Endometrial microvascular endothelial cells (primary cell): ENCODE results near the gene C8G. TPM values are rescaled to one million over a fixed set of nuclear protein-coding genes. Genes with fewer than 3 reads are reported as not detected.

Experiments used
- in situ Hi-C: cut with HindIII; loops from 2 replicates; pipeline ENCODE4 v1.10.0; 2017; ENCODE audit warnings: low sequenced_read_pairs, low pct_unique_long_range_greater_than_20kb; ENCODE audit errors: inconsistent ontology term
- total RNA-seq: library from RNA; depleted of rRNA; stranded (reverse); fragments of >200 nt; gene quantifications from one replicate; pipeline ENCODE4 v1.2.3, GENCODE V29; 2015; ENCODE audit errors: inconsistent ontology term

The C8G gene
- total RNA-seq, 1 donor from 2014 or later = not detected

DNA sequence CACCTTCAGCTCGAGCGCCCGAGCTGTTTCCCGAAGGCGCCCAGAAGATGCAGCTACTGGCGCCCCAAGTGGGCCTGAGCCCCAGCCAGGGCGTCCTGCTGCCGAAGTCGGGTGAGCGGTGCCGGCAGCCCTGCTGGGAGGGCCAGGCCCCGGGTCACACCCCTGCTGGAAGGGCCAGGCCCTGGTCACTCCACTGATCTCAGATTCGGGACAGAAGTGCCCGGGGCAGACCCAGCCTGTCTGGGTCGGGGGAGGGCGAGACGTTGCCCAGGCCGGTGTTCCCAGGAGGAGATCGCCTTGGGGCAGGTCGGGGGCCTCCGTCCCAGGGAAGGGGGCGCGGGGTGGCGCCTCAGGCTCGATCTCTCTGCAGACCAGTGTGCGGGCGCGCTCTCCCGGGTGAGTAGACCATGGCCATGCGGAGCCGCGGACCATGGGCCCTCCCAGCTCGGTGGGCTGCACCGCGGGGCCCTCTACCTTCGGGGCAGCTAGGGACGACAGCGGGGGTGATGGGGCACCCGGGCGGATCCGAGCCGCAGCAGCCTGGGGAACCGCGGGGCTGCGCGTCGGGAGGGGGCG is 40.1 kb downstream of the C8G start:
- in situ Hi-C loops = no loop called here

DNA sequence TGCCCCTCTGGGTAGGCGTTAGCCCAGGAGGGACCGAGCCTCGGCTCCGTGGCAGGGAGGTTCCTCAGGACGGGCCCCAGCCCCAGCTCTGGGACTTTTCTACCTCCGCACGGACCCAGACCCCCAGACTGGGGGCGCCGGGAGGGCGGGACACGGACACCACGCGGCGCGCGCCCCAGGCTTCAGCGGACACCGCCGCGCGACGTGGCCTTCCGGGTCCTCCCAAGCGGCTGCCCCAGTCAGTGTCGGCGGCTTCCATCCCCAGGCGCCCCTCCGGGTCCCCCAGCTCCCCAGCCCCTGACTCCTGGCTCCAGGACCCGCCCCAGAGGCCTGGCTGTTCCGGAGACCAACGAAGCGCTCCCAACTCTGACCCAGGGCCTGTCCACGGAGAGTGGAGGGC is 40.8 kb downstream of the C8G start:
- in situ Hi-C loops = no loop called here

DNA sequence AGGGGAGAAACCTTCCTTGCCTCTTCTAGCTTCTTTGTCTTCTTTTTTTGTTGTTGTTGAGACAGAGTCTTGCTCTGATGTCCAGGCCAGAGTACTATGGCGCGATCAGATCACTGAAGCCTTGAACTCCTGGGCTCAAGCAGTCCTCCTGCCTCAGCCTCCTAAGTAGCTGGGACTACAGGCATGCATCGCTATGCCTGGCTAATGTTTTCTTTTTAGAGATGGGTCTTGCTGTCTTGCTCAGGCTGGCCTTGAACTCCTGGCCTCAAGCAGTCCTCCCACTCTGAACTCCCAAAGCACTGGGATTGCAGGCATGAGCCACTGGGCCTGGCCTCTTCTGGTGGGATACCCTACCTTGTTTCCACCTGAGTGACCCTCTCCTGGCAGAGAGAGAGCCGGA is 43.8 kb downstream of the C8G start:
- in situ Hi-C loops = no loop called here

DNA sequence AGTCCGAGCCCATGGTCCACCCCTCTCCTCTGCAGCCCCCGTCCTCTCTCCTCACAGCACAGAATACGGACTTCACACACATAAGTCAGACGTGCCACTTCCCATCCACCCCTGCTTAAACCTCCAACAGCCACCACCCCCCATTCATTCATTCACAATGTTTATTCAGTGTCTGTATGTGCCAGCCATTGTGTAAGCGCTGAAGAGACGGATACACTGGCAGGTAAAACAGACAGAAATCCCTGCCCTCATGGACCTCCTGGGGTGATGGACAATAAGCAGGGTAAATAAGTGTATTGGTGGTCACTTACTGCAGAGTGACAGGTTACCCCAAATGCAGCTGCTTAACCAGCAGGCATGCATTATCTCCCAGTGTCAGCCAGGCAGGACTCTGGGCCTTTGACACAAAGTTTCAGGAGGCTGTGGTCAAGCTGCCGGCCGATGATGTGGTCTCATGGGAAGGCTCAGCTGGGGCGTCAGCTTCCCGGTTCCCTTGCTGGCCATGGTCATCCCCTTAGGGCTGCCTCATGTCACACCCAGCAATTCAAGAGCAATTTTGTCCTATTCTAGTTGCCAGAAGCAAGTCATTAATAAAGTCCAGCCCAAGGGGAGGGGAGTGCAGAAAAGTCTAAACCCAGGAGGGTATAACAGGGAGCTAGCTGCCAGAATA is 45.3 kb downstream of the C8G start:
- in situ Hi-C loops = no loop called here

DNA sequence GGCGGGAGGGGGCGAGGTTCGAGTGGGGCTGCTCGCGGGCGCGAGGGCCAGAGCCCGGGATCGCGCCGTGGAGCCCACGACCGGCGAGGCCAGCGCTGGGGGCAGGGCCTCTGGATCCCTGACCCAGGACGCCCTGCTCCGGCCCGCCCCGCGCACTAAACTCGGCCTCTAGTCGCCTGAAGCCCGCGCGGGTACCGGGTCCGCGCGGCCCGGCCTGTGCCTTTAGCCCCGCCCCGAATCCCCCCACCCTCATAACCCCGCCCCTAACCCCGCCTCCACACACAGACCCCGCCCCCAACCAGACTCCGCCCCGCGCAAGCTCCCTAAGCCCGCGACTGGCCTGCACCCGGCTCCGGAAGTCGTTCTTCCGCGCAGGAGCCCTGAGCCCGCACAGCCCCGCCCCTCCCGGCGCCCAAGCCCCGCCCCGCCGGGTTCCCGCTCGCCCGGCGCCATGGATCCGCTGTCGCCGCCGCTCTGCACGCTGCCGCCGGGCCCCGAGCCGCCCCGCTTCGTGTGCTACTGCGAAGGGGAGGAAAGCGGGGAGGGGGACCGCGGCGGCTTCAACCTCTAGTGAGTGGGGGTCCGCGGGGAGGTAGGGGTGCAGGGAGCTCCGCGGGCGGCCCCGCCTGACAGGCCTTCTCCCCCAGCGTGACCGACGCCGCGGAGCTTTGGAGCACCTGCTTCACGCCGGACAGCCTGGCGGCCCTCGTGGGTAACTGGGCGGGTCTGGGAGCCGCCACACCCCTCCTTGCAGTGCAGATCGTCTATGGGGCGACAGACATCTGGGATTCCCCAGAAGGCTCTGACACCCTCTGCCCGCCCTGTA is 47.2 kb downstream of the C8G start, which contains the start of gene PAXX:
Gene PAXX (plus strand): TSS at position 430 of the 826 bp plus-strand sequence. CDS start 22 bp downstream, at position 452.
- in situ Hi-C loops = no loop called here

DNA sequence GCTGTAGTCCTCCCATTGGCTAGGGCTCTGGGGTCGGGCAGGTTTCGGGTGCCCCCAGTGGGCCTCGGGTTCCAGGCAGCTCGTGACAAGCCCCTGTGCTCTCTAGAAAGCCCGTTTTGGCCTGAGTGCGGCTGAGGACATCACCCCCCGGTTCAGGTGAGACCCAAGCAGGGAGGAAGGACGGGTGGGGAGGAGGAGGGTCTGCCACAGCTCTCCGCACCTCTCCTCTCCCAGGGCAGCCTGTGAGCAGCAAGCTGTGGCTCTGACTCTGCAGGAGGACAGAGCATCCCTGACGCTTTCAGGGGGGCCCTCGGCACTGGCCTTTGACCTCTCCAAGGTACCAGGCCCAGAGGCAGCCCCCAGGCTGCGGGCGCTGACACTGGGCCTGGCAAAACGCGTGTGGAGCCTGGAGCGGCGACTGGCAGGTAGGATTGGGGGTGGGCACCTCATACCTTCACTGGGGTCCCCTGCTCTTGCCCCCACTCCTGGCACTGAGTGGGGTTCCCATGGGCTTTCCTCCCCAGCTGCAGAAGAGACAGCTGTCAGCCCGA is 47.9 kb downstream of the C8G start:
- in situ Hi-C loops = no loop called here

DNA sequence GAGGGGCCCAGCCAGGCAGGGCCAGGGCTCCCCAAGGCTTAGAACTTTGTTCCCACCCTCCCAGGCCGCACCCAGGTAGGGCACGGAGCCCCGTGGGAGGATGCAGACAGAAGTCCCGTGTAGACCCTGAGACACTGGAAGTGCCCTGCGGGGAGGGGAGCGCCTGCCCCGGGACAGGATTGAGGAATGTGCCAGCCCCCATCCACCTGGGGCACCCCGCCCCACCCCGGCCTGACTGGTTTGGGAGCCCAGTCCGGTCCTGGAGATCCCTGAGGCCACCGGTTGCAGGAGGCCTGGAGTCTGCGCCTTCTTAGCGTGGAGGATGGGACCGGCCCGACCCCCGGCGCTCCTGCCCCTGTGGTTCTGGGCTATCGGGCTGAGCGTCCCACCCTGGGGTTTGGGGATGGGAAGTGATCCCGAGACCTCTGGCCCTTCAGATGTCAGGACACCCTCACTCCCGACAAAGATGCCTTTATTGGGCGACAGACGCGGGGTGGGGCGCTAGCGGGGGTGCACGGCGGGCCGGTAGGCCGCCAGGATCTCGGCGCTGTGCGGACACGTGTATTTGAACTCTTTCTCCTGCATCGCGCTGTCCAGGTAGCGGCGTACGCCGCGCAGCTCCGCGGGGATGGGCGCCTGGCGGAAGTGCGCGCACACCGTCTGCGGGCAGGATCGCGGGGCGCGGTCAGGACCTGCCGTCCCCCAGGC is 49.3 kb downstream of the C8G start:
- in situ Hi-C loops = no loop called here

DNA sequence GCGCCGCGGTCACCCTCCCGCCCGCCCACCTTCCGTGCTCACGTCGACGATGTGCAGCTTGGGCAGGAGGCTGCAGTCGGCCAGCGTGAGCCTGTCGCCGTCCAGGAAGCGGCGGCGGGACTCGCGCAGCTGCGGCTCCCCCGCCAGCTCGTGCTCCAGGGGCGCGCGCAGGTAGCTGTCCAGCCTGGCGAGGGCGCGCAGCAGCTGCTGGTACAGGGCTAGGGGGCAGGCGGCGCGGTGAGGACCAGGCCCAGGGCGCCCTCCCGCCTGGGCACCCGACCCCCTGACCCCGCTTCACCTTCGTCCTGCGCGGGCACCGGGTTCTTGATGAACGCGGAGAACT is 49.8 kb downstream of the C8G start:
- in situ Hi-C loops = no loop called here

DNA sequence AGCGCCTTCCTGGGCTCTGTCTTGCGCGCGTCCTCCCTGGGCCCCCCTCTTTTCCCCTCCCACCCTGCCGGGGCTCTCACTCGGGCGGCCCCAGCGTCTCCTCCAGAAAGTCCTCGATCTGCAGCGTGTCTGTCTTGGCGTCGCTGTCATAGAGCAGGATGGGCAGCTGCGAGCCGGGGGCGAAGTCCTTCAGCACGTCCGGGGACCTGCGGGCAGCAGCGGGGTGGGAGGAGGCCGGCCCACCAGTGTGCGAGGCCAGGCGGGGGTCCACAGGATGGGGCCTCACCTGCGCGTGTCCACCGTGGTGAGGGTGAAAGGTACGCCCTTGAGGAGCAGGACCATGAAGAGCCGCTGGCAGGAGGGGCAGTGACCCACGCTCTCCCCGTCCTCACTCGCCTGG is 50.3 kb downstream of the C8G start:
- in situ Hi-C loops = no loop called here

DNA sequence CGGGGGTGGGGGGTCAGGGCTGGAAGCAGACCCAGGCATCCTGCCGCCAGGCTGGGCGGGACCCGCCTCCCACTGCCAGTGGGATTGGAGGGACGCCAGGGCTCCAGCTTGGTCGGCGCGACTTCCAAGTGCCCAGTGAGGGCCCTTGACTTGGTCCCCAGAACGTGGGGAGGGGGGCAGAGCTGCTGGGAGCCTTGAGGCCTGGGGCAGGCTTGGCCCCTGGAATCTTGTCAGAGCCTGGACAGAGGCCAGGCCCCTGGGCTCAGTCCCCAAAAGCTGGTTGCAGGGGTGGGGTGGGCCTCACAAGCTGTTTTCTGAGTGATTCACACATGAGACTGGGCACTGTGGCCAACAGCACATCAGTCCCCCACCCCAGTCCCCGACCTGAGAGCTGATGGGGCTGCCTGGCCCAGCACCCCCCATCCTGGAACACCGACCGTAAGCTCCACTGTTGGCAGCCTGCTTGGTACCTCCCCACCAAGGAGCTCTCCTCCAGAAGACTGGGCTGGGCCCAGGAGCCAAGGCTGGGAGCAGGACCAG is 50.8 kb downstream of the C8G start:
- in situ Hi-C loops = no loop called here

Other genes with a start within 250 kb of the C8G start
- 44.5 TPM for gene DIPK1B, start 232.7 kb upstream of the C8G start, total RNA-seq
- not detected for gene LCN10, start 202.3 kb upstream of the C8G start, total RNA-seq
- not detected for gene LCN6, start 196.7 kb upstream of the C8G start, total RNA-seq
- not detected for gene LCN8, start 187.0 kb upstream of the C8G start, total RNA-seq
- not detected for gene LCN15, start 180.7 kb upstream of the C8G start, total RNA-seq
- gene TMEM141, start 153.9 kb upstream of the C8G start, total RNA-seq = 72.7 TPM
- gene CCDC183, start 148.9 kb upstream of the C8G start, total RNA-seq = not detected
- 125 TPM for gene RABL6, start 137.3 kb upstream of the C8G start, total RNA-seq
- 0.46 TPM for gene AJM1, start 102.8 kb upstream of the C8G start, total RNA-seq
- 95.9 TPM for gene PHPT1, start 95.8 kb upstream of the C8G start, total RNA-seq
- gene MAMDC4, start 92.9 kb upstream of the C8G start, total RNA-seq = 1.0 TPM
- gene EDF1, start 78.9 kb upstream of the C8G start, total RNA-seq = 440 TPM
- 16.7 TPM for gene TRAF2, start 58.7 kb upstream of the C8G start, total RNA-seq
- gene FBXW5, start 505 bp upstream of the C8G start, total RNA-seq = 212 TPM
- gene LCN12, start 7.0 kb downstream of the C8G start, total RNA-seq = not detected
- not detected for gene PTGDS, start 32.3 kb downstream of the C8G start, total RNA-seq
- gene LCNL1, start 37.8 kb downstream of the C8G start, total RNA-seq = not detected
- gene PAXX, start 47.2 kb downstream of the C8G start, total RNA-seq = 49.0 TPM
- 4.8 TPM for gene CLIC3, start 51.3 kb downstream of the C8G start, total RNA-seq
- 4.0 TPM for gene ABCA2, start 83.0 kb downstream of the C8G start, total RNA-seq
- gene FUT7, start 86.8 kb downstream of the C8G start, total RNA-seq = not detected
- 65.7 TPM for gene NPDC1, start 100.9 kb downstream of the C8G start, total RNA-seq
- not detected for gene ENTPD2, start 108.8 kb downstream of the C8G start, total RNA-seq
- gene SAPCD2, start 125.3 kb downstream of the C8G start, total RNA-seq = 38.5 TPM
- gene UAP1L1, start 132.3 kb downstream of the C8G start, total RNA-seq = 13.8 TPM
- 106 TPM for gene MAN1B1, start 141.7 kb downstream of the C8G start, total RNA-seq
- 99.2 TPM for gene DPP7, start 169.5 kb downstream of the C8G start, total RNA-seq
- not detected for gene GRIN1, start 193.9 kb downstream of the C8G start, total RNA-seq
- gene LRRC26, start 224.8 kb downstream of the C8G start, total RNA-seq = not detected
- gene TMEM210, start 226.8 kb downstream of the C8G start, total RNA-seq = not detected
- 14.9 TPM for gene ANAPC2, start 243.3 kb downstream of the C8G start, total RNA-seq
- gene SSNA1, start 243.4 kb downstream of the C8G start, total RNA-seq = 117 TPM